Bronchial epithelial cell (primary cell): ENCODE results near the gene SPATA1. TPM values are rescaled to one million over a fixed set of nuclear protein-coding genes. Genes with fewer than 3 reads are reported as not detected.

ENCODE experiments used
- DNase-seq: peaks from one replicate; pipeline ENCODE4 v3.0.0-alpha.2; 2010; ENCODE audit warnings: low read depth
- FAIRE-seq: peaks from 2 replicates; lab custom pipeline; 2011; peaks lifted over from hg19 to GRCh38; lab: Jason Lieb, UNC
- H3K27me3 ChIP-seq: 2 replicates; pipeline ENCODE4 v1.5.1; 2011; ENCODE audit warnings: low read length; ENCODE audit not compliant: control insufficient read depth, insufficient read depth
- H3K36me3 ChIP-seq: 2 replicates; pipeline ENCODE4 v1.5.1; 2011; ENCODE audit warnings: low read length; ENCODE audit not compliant: control insufficient read depth, insufficient read depth
- H3K4me3 ChIP-seq: 2 replicates; pipeline ENCODE4 v1.5.1; 2011; ENCODE audit warnings: mild to moderate bottlenecking, low read depth, low read length, control low read depth
- total RNA-seq: library from RNA; depleted of rRNA; stranded (reverse); fragments of >200 nt; gene quantifications from 2 replicates; pipeline ENCODE4 v1.2.1, GENCODE V29; 2014
- TF ChIP-seq, protein P1 (sequence below): IDR thresholded peaks from 2 replicates; pipeline ENCODE4 v1.5.1; 2011; ENCODE audit warnings: mild to moderate bottlenecking, moderate library complexity, low read length, control low read depth, inconsistent platforms; ENCODE audit not compliant: insufficient read depth, severe bottlenecking

The SPATA1 gene
- total RNA-seq, 1 donor from 2014 or later, result 0.26 TPM

DNA sequence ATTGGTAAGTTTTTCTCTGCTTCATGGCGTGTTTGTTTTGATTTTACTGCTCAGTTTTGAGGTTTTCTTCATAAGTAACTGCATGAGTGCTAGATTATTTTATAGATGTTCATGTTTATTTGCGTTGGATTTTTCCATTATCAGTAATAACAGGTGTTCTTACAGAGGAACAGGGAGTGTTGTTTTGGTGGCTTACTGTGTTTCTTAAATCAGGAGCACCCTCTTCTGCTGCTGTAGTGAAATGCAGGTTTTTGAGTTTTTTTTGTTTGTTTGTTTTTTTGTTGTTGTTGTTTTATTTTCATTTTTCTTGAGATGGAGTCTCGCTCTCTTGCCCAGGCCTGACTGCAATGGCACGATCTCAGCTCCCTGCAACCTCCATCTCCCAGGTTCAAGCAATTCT, 35.5 kb downstream of the SPATA1 start:
- FAIRE-seq, result no peak
- TF ChIP-seq, protein P1, sequence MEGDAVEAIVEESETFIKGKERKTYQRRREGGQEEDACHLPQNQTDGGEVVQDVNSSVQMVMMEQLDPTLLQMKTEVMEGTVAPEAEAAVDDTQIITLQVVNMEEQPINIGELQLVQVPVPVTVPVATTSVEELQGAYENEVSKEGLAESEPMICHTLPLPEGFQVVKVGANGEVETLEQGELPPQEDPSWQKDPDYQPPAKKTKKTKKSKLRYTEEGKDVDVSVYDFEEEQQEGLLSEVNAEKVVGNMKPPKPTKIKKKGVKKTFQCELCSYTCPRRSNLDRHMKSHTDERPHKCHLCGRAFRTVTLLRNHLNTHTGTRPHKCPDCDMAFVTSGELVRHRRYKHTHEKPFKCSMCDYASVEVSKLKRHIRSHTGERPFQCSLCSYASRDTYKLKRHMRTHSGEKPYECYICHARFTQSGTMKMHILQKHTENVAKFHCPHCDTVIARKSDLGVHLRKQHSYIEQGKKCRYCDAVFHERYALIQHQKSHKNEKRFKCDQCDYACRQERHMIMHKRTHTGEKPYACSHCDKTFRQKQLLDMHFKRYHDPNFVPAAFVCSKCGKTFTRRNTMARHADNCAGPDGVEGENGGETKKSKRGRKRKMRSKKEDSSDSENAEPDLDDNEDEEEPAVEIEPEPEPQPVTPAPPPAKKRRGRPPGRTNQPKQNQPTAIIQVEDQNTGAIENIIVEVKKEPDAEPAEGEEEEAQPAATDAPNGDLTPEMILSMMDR, result no peak
- Histone ChIP-seq H3K36me3 (no peaks in the 10 kb centered on the region), H3K27me3 (no peaks in the 10 kb centered on the region), H3K4me3 (no peak overlapping the region)
- no peak for DNase-seq

DNA sequence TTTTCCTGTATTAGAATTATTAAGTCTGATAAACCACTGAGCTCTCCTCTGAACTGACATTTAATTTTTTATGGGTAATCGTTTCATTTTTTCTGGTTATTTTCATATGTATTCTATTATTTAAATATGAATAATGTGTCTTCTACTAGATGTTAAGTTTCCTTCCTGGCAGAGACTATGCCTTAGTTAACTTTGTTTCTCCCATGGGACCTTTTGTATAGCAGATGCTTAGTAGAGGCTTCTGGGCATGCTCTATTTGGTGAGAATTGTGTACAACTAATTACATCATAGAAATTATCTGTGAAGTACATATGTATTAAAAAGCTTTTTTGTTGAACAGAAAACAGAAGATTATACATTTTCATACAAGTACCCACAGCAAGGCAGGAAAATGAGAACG, 44.6 kb downstream of the SPATA1 start:
- Histone ChIP-seq H3K4me3 (no peak overlapping the region), H3K36me3 (peaks cover under 1% of the 10 kb centered on the region), H3K27me3 (no peaks in the 10 kb centered on the region)
- FAIRE-seq, result no peak
- no peak for DNase-seq
- TF ChIP-seq, protein P1, result no peak

DNA sequence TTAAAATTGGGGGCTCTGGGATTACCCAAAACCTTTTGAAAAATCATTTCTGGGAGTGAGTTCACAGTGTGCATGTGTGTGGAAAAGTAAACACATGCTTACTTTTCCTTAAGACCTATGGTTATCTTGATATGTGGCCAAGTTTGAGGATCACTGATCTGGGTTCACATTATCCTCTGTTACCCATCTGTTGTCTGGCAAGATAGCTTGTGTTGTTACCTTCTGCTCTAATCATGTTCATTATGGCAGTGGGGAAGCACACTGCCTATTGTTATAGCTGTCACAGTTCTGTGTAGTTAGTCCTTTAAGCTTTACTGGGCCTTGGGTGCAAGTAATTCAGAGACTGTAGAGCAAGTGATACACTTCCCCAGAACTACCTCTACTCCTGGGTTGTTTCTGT, 63.0 kb downstream of the SPATA1 start:
- DNase-seq (no peak), FAIRE-seq (no peak)
- H3K27me3 ChIP-seq, result no peaks in the 10 kb centered on the region
- H3K4me3 ChIP-seq, result no peak overlapping the region
- H3K36me3 ChIP-seq, result peaks cover 7% of the 10 kb centered on the region
- TF ChIP-seq, protein P1, result no peak

DNA sequence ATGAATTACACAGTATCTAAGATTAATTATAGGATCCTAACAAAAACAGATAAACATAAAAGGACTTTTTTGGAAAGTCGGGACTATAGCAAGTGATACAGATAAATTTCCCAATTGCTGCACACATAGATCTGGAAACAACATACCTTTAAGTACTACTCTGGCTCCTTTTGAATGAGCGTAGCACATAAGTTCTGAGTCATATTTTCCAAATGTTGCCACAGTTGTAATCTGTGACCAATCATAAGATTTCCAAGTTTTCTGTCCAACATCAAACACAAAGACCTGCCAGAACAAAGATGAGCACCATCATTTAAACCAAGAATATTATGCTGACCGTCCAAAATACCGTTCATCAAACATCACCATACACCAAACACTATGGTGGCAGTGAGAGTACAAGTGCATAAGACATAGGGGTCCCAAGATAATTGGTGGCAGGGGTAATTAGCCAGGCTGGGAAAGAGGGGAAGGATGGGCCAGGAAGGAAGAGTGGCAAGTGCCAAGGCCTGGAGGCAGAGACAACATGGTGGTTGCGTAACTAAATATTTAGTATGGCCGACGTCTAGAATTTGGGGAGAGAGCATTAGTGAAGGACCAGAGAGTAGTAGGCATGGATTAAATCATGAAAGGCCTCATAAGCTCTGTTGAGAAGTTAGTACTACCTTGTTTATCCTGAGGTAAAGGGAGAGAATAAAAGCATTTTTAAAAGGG, 64.4 kb downstream of the SPATA1 start:
- DNase-seq (peak; percentile 30), FAIRE-seq (no peak)
- no peak overlapping the region for H3K4me3 ChIP-seq
- no peaks in the 10 kb centered on the region for H3K27me3 ChIP-seq
- TF ChIP-seq, protein P1, result no peak
- peaks cover 4% of the 10 kb centered on the region for H3K36me3 ChIP-seq

DNA sequence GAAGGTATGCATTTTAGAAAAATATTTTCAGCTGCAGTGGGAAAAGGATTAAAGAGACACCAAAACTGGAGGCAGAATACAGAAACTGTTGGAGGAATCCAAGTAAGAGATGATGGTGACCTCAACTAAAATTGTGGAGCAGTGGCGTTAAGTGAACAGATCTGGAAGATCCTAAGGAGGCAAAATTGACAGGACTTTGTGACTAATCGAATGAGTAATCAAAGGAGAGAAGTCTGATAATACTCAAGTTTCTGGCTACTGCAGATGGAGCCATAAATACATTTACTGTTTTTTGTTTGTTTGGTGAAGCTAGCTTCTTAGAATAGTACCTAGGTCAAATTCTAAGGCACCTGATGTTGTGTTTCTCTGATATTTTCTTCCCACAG, 65.0 kb downstream of the SPATA1 start:
- DNase-seq (peak; percentile 74), FAIRE-seq (no peak)
- no peaks in the 10 kb centered on the region for H3K27me3 ChIP-seq
- H3K4me3 ChIP-seq, result no peak overlapping the region
- TF ChIP-seq, protein P1, result no peak
- H3K36me3 ChIP-seq, result peaks cover 4% of the 10 kb centered on the region
